KMS-11 (cell line): Measurements from ENCODE around the gene FAAP20.

ENCODE experiments used
- H2AFZ ChIP-seq: fragments of 200-600 bp; sonication (generic); 2 replicates; pipeline ENCODE4 v1.6.1; 2016; ENCODE audit warnings: antibody characterized with exemption, mixed run types, low read depth
- H3K27ac ChIP-seq: fragments of 200-600 bp; sonication (generic); 2 replicates; pipeline ENCODE4 v1.6.1; 2016; ENCODE audit warnings: mild to moderate bottlenecking, mixed run types
- H3K27me3 ChIP-seq: fragments of 200-600 bp; sonication (generic); 2 replicates; pipeline ENCODE4 v1.6.1; 2017; ENCODE audit warnings: mild to moderate bottlenecking, low read depth, mixed run types, moderate library complexity; ENCODE audit not compliant: insufficient read depth
- H3K36me3 ChIP-seq: fragments of 200-600 bp; sonication (generic); 2 replicates; pipeline ENCODE4 v1.6.1; 2017; ENCODE audit warnings: mild to moderate bottlenecking, mixed run types; ENCODE audit not compliant: insufficient read depth
- H3K4me1 ChIP-seq: fragments of 200-600 bp; sonication (generic); 2 replicates; pipeline ENCODE4 v1.6.1; 2016; ENCODE audit warnings: mild to moderate bottlenecking, low read depth, mixed run types; ENCODE audit not compliant: poor library complexity, severe bottlenecking
- H3K4me2 ChIP-seq: fragments of 200-600 bp; sonication (generic); 2 replicates; pipeline ENCODE4 v1.7.0; 2016; ENCODE audit warnings: mild to moderate bottlenecking, mixed run types
- H3K4me3 ChIP-seq: fragments of 200-600 bp; sonication (generic); IDR thresholded peaks from 2 replicates; pipeline ENCODE4 v1.6.1; 2017; ENCODE audit warnings: low read depth, low read length, mixed read lengths; ENCODE audit not compliant: insufficient read depth
- H3K79me2 ChIP-seq: fragments of 200-600 bp; sonication (generic); 2 replicates; pipeline ENCODE4 v1.6.1; 2016; ENCODE audit warnings: low read depth, mixed run types; ENCODE audit not compliant: insufficient read depth
- H3K9ac ChIP-seq: fragments of 200-600 bp; sonication (generic); 2 replicates; pipeline ENCODE4 v1.6.1; 2016; ENCODE audit warnings: mild to moderate bottlenecking, mixed run types
- H4K20me1 ChIP-seq: fragments of 200-600 bp; sonication (generic); 2 replicates; pipeline ENCODE4 v1.6.1; 2016; ENCODE audit warnings: mild to moderate bottlenecking, mixed run types; ENCODE audit not compliant: insufficient read depth
- TF ChIP-seq, protein P1 (sequence below): fragments of 200-600 bp; sonication (generic); conservative IDR thresholded peaks from 2 replicates; pipeline ENCODE4 v1.6.1; 2017; ENCODE audit warnings: low read depth, mild to moderate bottlenecking, antibody characterized with exemption, low read length, moderate library complexity, mixed read lengths

Gene FAAP20

DNA sequence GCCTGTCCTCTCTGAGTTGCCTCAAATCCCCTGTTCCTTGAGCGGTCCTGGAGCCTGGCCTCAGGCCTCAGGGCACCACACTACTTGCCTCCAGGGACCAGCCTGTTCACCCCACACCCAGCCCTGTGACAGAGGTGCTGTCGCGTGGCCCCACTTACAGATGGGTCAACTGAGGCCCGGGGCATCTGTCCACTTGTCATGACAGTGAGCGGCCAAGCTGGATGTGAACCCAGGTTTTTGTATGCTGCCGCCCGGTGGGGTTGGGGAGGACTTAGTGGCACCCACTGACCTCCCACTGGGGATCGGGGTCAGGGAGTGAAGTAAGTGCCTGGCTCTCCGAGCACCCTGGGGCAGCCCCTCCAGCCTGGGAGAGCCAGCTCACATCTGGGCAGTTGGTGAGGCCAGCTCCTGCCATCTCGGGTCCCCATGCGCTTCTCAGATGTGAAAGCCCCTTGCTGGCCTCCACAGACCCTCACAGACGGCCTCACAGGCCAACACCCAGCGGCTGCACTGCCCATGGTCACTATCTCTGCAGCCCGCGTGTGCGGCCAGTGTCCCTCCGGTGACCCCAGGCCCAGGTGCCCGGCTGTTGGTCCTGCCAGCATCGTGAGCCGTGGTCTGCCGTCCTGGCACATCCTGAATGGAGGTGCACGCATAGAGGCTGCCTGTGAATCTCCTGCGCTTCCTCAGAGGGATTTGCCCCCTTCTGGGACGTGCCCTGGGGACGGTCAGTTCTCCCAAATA lies 9.3 kb upstream of the FAAP20 start:
- Histone ChIP-seq H3K79me2 (no peaks in the 10 kb centered on the region), H3K36me3 (no peaks in the 10 kb centered on the region), H3K4me1 (no peaks in the 10 kb centered on the region), H4K20me1 (no peaks in the 10 kb centered on the region), H3K27me3 (peaks cover 68% of the 10 kb centered on the region), H2AFZ (no peak overlapping the region), H3K9ac (no peak overlapping the region), H3K4me2 (no peak overlapping the region), H3K4me3 (no peak overlapping the region), H3K27ac (no peak overlapping the region)
- TF ChIP-seq, protein P1, sequence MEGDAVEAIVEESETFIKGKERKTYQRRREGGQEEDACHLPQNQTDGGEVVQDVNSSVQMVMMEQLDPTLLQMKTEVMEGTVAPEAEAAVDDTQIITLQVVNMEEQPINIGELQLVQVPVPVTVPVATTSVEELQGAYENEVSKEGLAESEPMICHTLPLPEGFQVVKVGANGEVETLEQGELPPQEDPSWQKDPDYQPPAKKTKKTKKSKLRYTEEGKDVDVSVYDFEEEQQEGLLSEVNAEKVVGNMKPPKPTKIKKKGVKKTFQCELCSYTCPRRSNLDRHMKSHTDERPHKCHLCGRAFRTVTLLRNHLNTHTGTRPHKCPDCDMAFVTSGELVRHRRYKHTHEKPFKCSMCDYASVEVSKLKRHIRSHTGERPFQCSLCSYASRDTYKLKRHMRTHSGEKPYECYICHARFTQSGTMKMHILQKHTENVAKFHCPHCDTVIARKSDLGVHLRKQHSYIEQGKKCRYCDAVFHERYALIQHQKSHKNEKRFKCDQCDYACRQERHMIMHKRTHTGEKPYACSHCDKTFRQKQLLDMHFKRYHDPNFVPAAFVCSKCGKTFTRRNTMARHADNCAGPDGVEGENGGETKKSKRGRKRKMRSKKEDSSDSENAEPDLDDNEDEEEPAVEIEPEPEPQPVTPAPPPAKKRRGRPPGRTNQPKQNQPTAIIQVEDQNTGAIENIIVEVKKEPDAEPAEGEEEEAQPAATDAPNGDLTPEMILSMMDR, result no peak

DNA sequence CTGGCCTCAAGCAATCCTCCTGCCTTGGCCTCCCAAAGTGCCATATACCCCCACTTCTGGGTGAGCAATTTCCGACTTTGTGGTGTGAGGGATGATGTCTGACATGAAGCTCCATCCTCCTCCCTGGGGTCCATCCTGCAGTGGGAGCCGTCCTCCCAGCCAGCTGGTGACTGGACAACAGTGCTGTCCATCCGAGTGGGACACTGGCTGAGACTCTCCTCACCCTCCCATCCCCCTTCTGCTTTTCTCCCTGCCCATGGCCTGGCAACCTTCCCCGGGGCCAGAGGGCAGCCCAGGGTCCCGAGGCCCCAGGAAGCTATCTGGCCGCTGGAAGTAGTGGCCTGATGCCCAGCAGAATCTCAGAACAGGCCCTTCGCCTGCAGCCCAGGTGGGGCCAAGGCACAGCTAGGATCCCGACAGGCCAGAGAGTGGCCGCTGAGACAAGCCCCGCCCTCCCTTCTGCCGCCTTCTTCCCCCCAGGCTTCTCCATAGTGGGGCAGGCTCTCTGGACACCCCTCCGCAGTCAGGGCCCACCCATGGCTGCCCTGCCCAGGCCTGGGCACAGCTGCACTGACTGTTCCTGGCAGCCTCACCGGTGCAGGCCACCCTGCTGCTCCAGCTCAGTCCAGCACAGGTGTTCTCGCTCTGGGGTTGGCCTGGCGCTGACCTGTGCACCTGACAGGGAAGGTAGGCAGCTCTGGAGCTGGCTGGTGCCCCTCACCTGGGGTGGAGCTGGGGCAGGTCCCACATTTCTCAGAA lies 8.4 kb upstream of the FAAP20 start:
- peaks cover 68% of the 10 kb centered on the region for H3K27me3 ChIP-seq
- H3K4me3 ChIP-seq, result no peak overlapping the region
- no peaks in the 10 kb centered on the region for H4K20me1 ChIP-seq
- no peak overlapping the region for H2AFZ ChIP-seq
- TF ChIP-seq, protein P1, result no peak
- H3K4me1 ChIP-seq, result no peaks in the 10 kb centered on the region
- H3K79me2 ChIP-seq, result no peaks in the 10 kb centered on the region
- H3K4me2 ChIP-seq, result no peak overlapping the region
- no peaks in the 10 kb centered on the region for H3K36me3 ChIP-seq
- no peak overlapping the region for H3K27ac ChIP-seq
- no peak overlapping the region for H3K9ac ChIP-seq

DNA sequence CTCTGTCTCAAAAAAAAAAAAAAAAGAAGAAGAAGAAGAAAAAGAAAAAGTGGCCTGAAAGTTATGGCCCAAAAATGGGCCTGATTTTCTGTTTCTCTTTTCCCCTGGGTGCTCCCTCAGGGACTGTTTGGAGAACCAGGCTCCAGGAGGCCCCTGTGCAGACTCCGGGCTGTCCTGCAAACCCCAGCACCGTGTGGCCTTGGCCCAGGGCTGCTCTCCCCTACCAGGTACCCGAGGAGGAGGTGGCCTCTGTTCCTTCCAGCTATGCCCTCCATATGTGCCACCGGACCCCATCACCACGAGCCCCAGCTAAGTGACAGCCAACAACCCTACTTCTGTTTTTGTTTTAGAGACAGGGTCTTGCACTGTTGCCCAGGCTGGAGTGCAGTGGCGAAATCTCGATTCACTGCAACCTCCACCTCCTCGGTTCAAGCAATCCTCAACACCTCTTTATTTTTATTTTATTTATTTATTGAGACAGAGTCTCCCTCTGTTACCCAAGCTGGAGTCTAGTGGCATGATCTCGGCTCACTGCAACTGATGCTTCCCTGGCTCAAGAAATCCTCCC lies 7.5 kb upstream of the FAAP20 start:
- H2AFZ ChIP-seq, result no peak overlapping the region
- H3K36me3 ChIP-seq, result no peaks in the 10 kb centered on the region
- no peak overlapping the region for H3K4me2 ChIP-seq
- H3K27ac ChIP-seq, result no peak overlapping the region
- no peaks in the 10 kb centered on the region for H3K4me1 ChIP-seq
- H3K27me3 ChIP-seq, result peaks cover 72% of the 10 kb centered on the region
- no peaks in the 10 kb centered on the region for H4K20me1 ChIP-seq
- H3K9ac ChIP-seq, result no peak overlapping the region
- TF ChIP-seq, protein P1, result no peak
- H3K4me3 ChIP-seq, result no peak overlapping the region
- no peaks in the 10 kb centered on the region for H3K79me2 ChIP-seq

DNA sequence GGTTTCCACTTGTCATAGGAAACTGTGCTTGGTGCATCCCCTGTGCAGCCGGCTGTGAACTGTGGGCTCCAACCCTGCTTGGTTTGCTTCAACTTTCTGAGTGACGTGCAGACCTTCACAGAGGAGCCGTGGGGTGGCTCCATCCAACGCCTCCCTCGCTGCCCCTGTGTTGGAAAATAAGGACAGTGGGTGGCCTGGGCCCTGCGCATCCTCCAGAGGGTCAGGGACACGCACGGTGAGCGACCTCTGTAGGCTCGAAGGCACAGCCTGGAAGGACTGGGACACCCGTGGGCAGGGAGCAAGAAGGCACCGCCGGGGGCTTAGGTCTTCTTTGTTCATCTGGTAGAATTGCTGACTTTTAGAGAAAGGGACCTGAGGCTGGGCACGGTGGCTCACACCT lies 6.5 kb upstream of the FAAP20 start:
- no peaks in the 10 kb centered on the region for H3K79me2 ChIP-seq
- H3K4me1 ChIP-seq, result no peaks in the 10 kb centered on the region
- no peak overlapping the region for H3K4me2 ChIP-seq
- no peaks in the 10 kb centered on the region for H4K20me1 ChIP-seq
- H3K27ac ChIP-seq, result no peak overlapping the region
- peaks cover 75% of the 10 kb centered on the region for H3K27me3 ChIP-seq
- H3K36me3 ChIP-seq, result no peaks in the 10 kb centered on the region
- TF ChIP-seq, protein P1, result no peak
- no peak overlapping the region for H3K9ac ChIP-seq
- H2AFZ ChIP-seq, result no peak overlapping the region
- H3K4me3 ChIP-seq, result no peak overlapping the region
